Subcutaneous adipose tissue (tissue), 4 donors: Measurements from ENCODE around the gene TBC1D22B. TPM values are rescaled to one million over a fixed set of nuclear protein-coding genes. Genes with fewer than 3 reads are reported as not detected.

Experiments used
- CTCF ChIP-seq: fragments of 450-650 bp; IDR thresholded peaks from one replicate; pipeline ENCODE4 v1.5.1; 2016; ENCODE audit warnings: low read depth, mild to moderate bottlenecking, control low read depth, antibody characterized with exemption, moderate library complexity
- total RNA-seq, 4 donors: library from RNA; depleted of rRNA; stranded (reverse); fragments of >200 nt; gene quantifications; one replicate each; pipeline ENCODE4 v1.1.0, GENCODE V29; 2016

Gene TBC1D22B
- total RNA-seq, 4 donors from 2014 or later: 4.8 to 5.5 (median 5.2) TPM

GRCh38 chr6:37218061-37218460 lies 39.5 kb upstream of the TBC1D22B start:
- no peak for TF ChIP-seq CTCF

- no peak for TF ChIP-seq CTCF
Observed at GRCh38 chr6:37218511-37218910, 39.1 kb upstream of the TBC1D22B start.

- no peak for TF ChIP-seq CTCF
Observed at GRCh38 chr6:37221585-37222124, 35.9 kb upstream of the TBC1D22B start.

DNA sequence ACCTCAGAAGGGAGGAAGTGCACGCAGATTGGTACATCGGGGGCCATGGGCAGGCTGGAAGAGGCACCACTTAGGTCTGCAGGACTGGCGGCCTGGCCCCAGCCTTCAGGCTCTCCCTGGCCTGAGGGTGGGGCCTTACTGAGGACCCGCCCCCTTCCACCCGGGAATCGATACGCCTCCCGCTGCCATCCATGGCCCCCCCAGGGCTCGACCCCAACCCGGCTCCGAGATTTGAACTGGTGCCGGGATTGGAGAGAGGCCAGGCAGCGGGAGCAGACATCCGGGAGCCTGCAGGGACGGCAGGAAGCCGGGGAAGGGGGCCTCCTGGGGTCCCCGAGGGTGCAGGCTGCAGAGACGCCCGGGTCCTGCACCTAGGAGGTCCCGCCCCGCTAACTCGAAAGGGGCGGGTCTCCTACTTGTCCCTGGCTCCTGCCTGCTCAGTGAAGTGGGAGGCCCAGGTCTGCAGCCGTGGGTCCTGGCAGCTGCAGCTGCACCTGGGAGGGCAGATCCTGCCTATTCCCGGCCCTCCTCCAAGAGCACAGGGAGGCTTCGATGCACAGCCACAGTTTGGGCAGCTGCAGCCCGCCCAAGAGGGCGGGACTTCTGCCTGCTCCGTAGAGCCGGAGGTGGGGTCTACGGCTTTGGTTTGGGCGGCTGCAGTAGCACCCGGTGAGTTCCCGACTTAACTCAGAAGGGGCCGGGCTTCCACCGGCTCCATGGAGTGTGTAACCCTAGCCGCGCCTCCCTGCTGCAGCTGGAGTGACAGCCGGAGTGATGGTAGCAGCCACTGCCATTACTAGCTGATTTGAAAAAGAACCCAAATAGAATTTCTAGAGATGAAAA lies 35.2 kb upstream of the TBC1D22B start:
- no peak for TF ChIP-seq CTCF

GRCh38 chr6:37222992-37223391 lies 34.6 kb upstream of the TBC1D22B start:
- no peak for TF ChIP-seq CTCF

- no peak for TF ChIP-seq CTCF
Observed at GRCh38 chr6:37225350-37226169, 32.0 kb upstream of the TBC1D22B start.

- no peak for TF ChIP-seq CTCF
Observed at GRCh38 chr6:37230104-37230503, 27.5 kb upstream of the TBC1D22B start.
